Epithelial cell of esophagus (primary cell): ENCODE measurements around the gene KRTAP10-12.

Source experiments
- DNase-seq: peaks from one replicate; pipeline ENCODE4 v3.0.0; 2010; ENCODE audit warnings: low read depth
- H3K4me3 ChIP-seq: 2 replicates; pipeline ENCODE4 v1.5.1; 2011; ENCODE audit warnings: mild to moderate bottlenecking, low read length, control low read depth
- CTCF ChIP-seq: IDR thresholded peaks from 2 replicates; pipeline ENCODE4 v1.5.1; 2011; ENCODE audit warnings: low read depth, mild to moderate bottlenecking, low read length, control low read depth, inconsistent platforms; ENCODE audit not compliant: insufficient read depth; ENCODE audit errors: missing control alignments

KRTAP10-12 gene

GRCh38 chr21:44724926-44725325 lies 28.0 kb downstream of the KRTAP10-12 start:
- H3K4me3 ChIP-seq = no peak overlapping the region
- DNase-seq = no peak
- no peak for TF ChIP-seq CTCF

- DNase-seq = no peak
- no peak overlapping the region for H3K4me3 ChIP-seq
- TF ChIP-seq CTCF = no peak
Observed at GRCh38 chr21:44726826-44727225, 29.9 kb downstream of the KRTAP10-12 start.

- no peak for DNase-seq
- TF ChIP-seq CTCF = no peak
- no peak overlapping the region for H3K4me3 ChIP-seq
Observed at GRCh38 chr21:44727321-44727720, 30.3 kb downstream of the KRTAP10-12 start.

- no peak for DNase-seq
- no peak overlapping the region for H3K4me3 ChIP-seq
- no peak for TF ChIP-seq CTCF
Observed at GRCh38 chr21:44727757-44728156, 30.8 kb downstream of the KRTAP10-12 start.

- H3K4me3 ChIP-seq = no peak overlapping the region
- TF ChIP-seq CTCF = no peak
- no peak for DNase-seq
Observed at GRCh38 chr21:44728716-44729115, 31.7 kb downstream of the KRTAP10-12 start.

- no peak for DNase-seq
- no peak overlapping the region for H3K4me3 ChIP-seq
- no peak for TF ChIP-seq CTCF
Observed at GRCh38 chr21:44729336-44730027, 32.5 kb downstream of the KRTAP10-12 start.

GRCh38 chr21:44730028-44730395 lies 33.0 kb downstream of the KRTAP10-12 start:
- no peak for TF ChIP-seq CTCF
- no peak for DNase-seq
- no peak overlapping the region for H3K4me3 ChIP-seq
